GM19455 (cell line): Measurements from ENCODE around the gene POLH.

Source experiments
- ATAC-seq: cut with Tn5 transposase; IDR thresholded peaks from one replicate; pipeline ENCODE4 v1.9.1; 2021; ENCODE audit not compliant: unreplicated experiment

POLH gene

GRCh38 chr6:43604174-43604573 is 28.2 kb downstream of the POLH start:
- ATAC-seq: no peak

GRCh38 chr6:43606019-43606418 is 30.0 kb downstream of the POLH start:
- ATAC-seq: no peak

GRCh38 chr6:43608310-43608763 is 32.4 kb downstream of the POLH start:
- no peak for ATAC-seq

- no peak for ATAC-seq
Observed at GRCh38 chr6:43608807-43609206, 32.8 kb downstream of the POLH start.

GRCh38 chr6:43609402-43609801 is 33.4 kb downstream of the POLH start:
- no peak for ATAC-seq

- no peak for ATAC-seq
Observed at GRCh38 chr6:43610431-43610830, 34.4 kb downstream of the POLH start.

GRCh38 chr6:43613721-43614395 is 37.9 kb downstream of the POLH start:
- ATAC-seq: no peak

GRCh38 chr6:43614396-43614730 is 38.4 kb downstream of the POLH start:
- ATAC-seq: no peak

GRCh38 chr6:43616725-43617472 is 40.9 kb downstream of the POLH start:
- ATAC-seq: no peak

GRCh38 chr6:43621078-43621835 is 45.3 kb downstream of the POLH start:
- ATAC-seq: no peak

- no peak for ATAC-seq
Observed at GRCh38 chr6:43621836-43622180, 45.8 kb downstream of the POLH start.

GRCh38 chr6:43622541-43622940 is 46.6 kb downstream of the POLH start:
- no peak for ATAC-seq

GRCh38 chr6:43623880-43624785 is 48.1 kb downstream of the POLH start:
- ATAC-seq: no peak

- ATAC-seq: no peak
Observed at GRCh38 chr6:43624786-43625288, 48.9 kb downstream of the POLH start.

GRCh38 chr6:43625393-43625992 is 49.5 kb downstream of the POLH start:
- no peak for ATAC-seq

- ATAC-seq: no peak
Observed at GRCh38 chr6:43627008-43627825, 51.2 kb downstream of the POLH start.

- no peak for ATAC-seq
Observed at GRCh38 chr6:43628393-43629103, 52.6 kb downstream of the POLH start.

- ATAC-seq: peak; percentile 74
Observed at GRCh38 chr6:43629104-43629504, 53.1 kb downstream of the POLH start, which contains the start of gene GTPBP2. Gene GTPBP2, minus strand, starts transcription at chr6:43629264. Its CDS starts 102 bp downstream, at chr6:43629162.
